Measurements from ENCODE around the gene AVEN.

The AVEN gene

GRCh38 chr15:33864360-33865075 lies 174.5 kb downstream of the AVEN start:
- FAIRE-seq, result no peak
- no peak for DNase-seq (ENCODE audit: extremely low spot score, insufficient read length, low read depth)

DNA sequence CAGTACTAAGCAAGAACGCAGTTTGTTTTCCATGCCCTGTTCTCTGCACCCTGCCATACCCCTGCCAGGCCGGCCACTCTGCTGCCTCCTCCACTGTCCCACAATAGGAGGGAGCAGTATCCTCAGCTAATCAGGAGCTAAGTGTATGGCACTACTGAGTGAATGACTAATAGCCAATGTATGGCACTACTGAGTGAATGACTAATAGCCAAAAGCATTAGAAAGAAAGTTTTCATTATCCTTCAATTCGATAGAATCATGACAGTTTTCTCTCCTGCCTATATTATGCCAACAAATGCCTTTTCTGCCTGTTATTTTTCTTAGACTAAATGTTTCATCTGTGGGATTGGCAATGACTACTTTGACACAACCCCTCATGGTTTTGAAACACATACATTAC lies 178.2 kb downstream of the AVEN start:
- no peak for FAIRE-seq
- DNase-seq (ENCODE audit: extremely low spot score, insufficient read length, low read depth), result no peak

DNA sequence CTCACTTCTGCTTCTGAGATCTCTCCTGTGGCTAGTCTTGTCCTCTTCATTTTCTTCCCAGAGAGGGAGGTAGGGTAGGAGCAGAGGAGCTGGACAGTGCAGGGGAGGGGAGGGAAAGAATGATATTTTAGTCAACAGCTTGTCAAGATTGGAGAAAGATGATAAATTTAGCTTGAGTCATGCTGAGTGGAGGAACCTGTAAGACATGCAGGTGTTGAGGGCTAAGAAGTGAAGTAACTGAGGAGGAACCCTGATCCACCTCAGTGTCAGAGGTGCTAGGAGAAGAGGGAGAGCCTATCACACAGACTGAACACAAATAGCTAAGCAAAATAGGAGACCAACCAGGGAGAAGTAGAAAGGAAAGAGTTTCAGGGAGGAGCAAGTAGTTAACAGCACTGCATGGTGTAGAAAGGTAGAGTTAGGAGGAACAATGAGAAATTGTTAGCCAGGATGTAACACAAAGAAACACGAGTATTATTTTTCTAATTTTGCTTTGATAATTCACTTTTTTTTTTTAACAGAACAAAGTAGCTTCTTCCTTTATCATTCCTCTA lies 178.9 kb downstream of the AVEN start:
- no peak for FAIRE-seq
- no peak for DNase-seq (ENCODE audit: extremely low spot score, insufficient read length, low read depth)

- DNase-seq (ENCODE audit: extremely low spot score, insufficient read length, low read depth) (no peak), FAIRE-seq (no peak)
Observed at GRCh38 chr15:33858836-33859235, 180.2 kb downstream of the AVEN start.

GRCh38 chr15:33857726-33858125 lies 181.3 kb downstream of the AVEN start:
- DNase-seq (ENCODE audit: extremely low spot score, insufficient read length, low read depth), result no peak
- no peak for FAIRE-seq

GRCh38 chr15:33852570-33852969 lies 186.4 kb downstream of the AVEN start:
- no peak for FAIRE-seq
- no peak for DNase-seq (ENCODE audit: extremely low spot score, insufficient read length, low read depth)

DNA sequence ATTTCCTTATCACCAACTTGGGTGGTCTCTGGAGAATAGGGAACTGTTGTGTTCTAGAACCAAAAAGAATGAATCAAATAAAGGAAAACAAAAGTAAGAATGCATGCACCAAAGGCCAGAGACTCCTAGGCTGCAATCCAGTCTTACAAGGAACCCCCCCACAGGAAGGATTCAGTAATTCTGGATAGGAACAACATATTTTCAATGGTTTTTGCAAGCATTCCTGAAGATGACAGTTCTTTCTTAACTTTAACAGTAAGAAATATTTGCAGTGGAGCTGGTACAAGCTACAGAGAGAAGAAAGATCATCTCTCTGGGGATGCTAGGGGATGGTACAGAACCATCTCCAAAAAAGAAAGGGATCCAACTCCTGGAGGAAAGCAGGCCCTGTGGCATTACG lies 186.9 kb downstream of the AVEN start:
- no peak for FAIRE-seq
- DNase-seq (ENCODE audit: extremely low spot score, insufficient read length, low read depth), result no peak

- DNase-seq (ENCODE audit: extremely low spot score, insufficient read length, low read depth), result no peak
- FAIRE-seq, result no peak
Observed at GRCh38 chr15:33851079-33851478, 187.9 kb downstream of the AVEN start.

DNA sequence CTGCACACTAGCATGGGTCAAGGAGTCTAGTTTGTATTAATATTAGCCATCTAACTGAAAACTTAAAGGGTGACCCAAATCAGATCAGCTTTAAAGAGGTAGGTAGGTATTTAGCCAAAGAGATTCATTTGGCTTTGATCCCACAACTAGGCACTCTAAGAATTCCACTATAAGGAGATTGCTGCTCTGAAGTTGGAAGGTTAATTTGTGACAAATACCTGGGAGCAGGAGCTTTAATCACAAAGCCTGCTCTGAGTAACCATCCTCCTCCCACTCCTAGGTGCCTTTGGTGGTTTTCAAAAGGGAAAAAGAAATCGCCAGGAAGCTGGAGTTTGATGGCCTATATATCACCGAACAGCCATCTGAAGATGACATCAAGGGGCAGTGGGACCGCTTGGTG lies 191.0 kb downstream of the AVEN start:
- DNase-seq (ENCODE audit: extremely low spot score, insufficient read length, low read depth) (no peak), FAIRE-seq (no peak)

DNA sequence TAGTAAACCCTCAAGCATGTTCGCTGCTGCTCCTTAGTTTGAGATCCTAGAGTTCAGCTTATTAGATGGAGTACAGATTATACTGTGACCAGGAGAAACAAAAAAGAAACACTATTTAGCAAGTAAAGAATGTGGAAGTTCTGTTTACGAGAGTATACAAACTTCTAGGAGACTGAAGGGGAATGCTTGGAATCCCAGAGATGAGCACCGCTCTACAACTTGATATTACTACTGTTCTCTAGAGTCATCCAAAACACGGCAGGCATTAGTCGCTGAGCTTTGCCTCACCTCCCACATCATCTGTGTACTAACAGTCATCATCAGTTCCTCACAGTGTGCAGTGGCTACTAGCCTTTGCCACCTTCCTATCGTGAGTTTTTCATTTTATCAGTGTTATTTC lies 192.1 kb downstream of the AVEN start:
- no peak for FAIRE-seq
- no peak for DNase-seq (ENCODE audit: extremely low spot score, insufficient read length, low read depth)

DNA sequence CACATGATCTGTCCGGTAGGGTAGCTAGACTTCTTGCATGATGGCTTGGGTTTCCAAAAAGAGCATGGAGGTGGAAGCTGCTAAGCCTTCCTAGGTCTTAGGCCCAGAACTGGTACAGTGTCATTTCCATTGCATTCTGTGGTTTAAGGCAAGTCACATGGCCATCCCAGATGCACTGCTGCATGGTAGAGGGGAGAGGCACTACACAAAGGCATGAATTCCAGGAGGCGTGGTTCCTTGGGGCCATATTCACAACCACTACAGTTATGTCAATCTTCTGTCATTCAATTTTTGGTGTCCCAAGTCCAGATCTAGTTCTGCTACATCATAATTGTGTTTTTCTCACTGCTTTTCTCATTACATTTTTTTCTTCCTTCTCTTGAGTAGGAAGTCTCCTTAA lies 192.9 kb downstream of the AVEN start:
- FAIRE-seq, result no peak
- DNase-seq (ENCODE audit: extremely low spot score, insufficient read length, low read depth), result no peak

DNA sequence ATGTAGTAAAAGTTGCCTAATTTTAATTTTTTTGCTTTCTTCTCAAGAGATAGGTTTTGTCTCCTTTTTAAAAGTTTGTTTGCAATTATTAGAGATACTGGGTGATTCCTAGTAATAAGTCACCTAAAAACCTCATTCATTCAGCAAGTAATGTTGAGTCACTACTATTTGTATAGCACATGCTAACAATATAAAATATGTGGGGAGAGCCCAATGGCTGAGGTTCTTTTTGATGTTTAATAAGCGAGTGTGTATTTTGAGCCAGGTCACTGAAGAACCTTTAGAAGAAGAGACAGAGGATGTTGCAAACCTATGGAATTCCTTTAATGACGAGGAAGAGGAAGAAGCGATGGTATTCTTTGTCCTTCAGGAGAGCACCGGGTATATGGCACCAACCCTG lies 194.4 kb downstream of the AVEN start:
- no peak for FAIRE-seq

GRCh38 chr15:33844186-33844585 lies 194.8 kb downstream of the AVEN start:
- no peak for FAIRE-seq
- no peak for DNase-seq (ENCODE audit: extremely low spot score, insufficient read length, low read depth)

More for the DNA sequence above, 194.4 kb downstream of the AVEN start:
- no peak for DNase-seq (ENCODE audit: extremely low spot score, insufficient read length, low read depth)

GRCh38 chr15:33840615-33841014 lies 198.4 kb downstream of the AVEN start:
- DNase-seq (ENCODE audit: extremely low spot score, insufficient read length, low read depth) (no peak), FAIRE-seq (no peak)

DNA sequence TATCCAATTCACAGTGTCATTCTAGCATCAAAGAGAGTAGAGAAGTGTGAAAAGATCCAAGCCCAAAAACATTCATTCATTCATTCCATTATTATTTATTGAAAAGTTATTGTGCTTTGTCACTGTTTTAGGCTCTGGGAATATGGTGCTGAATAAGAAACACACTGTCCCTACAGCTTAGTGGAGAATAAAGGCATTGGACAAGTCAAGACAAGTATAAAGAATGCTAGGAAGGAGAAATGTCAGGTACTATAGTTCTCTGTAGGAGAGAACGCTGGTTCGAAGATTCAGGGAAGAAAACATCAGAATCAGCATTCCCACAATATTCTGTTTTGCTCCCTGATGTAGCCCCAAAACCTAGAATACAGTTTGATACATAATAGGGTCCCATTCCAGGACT lies 199.5 kb downstream of the AVEN start:
- DNase-seq (ENCODE audit: extremely low spot score, insufficient read length, low read depth) (no peak), FAIRE-seq (no peak)

GRCh38 chr15:33837294-33837693 lies 201.7 kb downstream of the AVEN start:
- DNase-seq (ENCODE audit: extremely low spot score, insufficient read length, low read depth) (no peak), FAIRE-seq (no peak)

- DNase-seq (ENCODE audit: extremely low spot score, insufficient read length, low read depth), result no peak
Observed at GRCh38 chr15:33834892-33835743, 203.9 kb downstream of the AVEN start.

GRCh38 chr15:33831646-33832045 lies 207.4 kb downstream of the AVEN start:
- no peak for FAIRE-seq

More at GRCh38 chr15:33834892-33835743, 203.9 kb downstream of the AVEN start:
- FAIRE-seq, result no peak

GRCh38 chr15:33830351-33830750 lies 208.7 kb downstream of the AVEN start:
- DNase-seq (ENCODE audit: extremely low spot score, insufficient read length, low read depth), result no peak
- FAIRE-seq, result no peak

More at GRCh38 chr15:33831646-33832045, 207.4 kb downstream of the AVEN start:
- DNase-seq (ENCODE audit: extremely low spot score, insufficient read length, low read depth), result no peak

GRCh38 chr15:33826201-33826600 lies 212.8 kb downstream of the AVEN start:
- no peak for FAIRE-seq
- DNase-seq (ENCODE audit: extremely low spot score, insufficient read length, low read depth), result no peak

DNA sequence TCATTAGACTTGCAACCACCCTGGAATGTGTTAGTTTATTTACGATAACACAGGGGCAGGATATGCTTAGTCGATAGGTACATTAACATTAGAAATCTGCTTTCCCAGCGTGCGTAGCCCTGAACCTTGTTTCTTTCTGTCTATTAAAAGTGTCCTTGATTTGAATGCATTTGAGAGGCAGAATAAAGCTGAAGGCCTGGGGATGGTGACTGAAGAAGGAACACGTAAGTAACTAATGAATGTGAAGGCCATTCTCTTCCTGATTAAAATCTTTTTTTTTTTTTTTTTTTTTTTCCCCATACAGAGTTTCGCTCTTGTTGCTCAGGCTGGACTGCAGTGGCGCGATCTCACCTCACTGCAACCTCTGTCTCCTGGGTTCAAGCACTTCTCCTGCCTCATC lies 213.6 kb downstream of the AVEN start:
- DNase-seq (ENCODE audit: extremely low spot score, insufficient read length, low read depth), result no peak
- FAIRE-seq, result no peak

All from GM18507 (cell line).